ENCODE measurements around the gene PPFIA2.

DNA sequence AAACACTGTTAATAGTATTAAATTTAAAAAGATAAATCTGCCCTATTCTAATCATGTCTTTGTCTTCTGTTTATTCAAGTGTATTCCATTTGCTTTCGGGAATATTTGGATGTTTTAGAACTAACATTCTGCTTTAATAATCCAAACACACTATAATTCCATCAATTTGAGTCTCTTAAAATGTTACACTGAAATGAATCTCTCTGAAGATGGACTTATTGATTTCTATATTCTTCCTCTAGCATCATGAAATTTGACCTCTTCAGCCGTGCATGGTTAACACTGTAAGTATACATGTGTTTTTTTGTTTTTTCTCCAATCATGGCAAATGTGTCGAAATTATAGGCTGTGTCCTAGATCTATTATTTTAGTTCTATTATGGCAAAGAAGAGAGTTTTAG, 342.1 kb downstream of the PPFIA2 start:
- TF ChIP-seq EP300 (conservative IDR thresholded peaks at IDR 0.05; ENCODE audit: poor library complexity, severe bottlenecking) = no peak
- no peak for TF ChIP-seq POLR2AphosphoS5 (IDR thresholded peaks at IDR 0.05)
- TF ChIP-seq, protein P1, sequence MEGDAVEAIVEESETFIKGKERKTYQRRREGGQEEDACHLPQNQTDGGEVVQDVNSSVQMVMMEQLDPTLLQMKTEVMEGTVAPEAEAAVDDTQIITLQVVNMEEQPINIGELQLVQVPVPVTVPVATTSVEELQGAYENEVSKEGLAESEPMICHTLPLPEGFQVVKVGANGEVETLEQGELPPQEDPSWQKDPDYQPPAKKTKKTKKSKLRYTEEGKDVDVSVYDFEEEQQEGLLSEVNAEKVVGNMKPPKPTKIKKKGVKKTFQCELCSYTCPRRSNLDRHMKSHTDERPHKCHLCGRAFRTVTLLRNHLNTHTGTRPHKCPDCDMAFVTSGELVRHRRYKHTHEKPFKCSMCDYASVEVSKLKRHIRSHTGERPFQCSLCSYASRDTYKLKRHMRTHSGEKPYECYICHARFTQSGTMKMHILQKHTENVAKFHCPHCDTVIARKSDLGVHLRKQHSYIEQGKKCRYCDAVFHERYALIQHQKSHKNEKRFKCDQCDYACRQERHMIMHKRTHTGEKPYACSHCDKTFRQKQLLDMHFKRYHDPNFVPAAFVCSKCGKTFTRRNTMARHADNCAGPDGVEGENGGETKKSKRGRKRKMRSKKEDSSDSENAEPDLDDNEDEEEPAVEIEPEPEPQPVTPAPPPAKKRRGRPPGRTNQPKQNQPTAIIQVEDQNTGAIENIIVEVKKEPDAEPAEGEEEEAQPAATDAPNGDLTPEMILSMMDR (IDR thresholded peaks at IDR 0.05; ENCODE audit: poor library complexity, severe bottlenecking) = no peak
- no peak for TF ChIP-seq EZH2 (IDR thresholded peaks at IDR 0.05; ENCODE audit: borderline replicate concordance, insufficient read depth, low read length, poor library complexity, severe bottlenecking)

Data from neural cell (in vitro differentiated cells).